Measurements from ENCODE around the gene ACTG1. TPM values are rescaled to one million over a fixed set of nuclear protein-coding genes. Genes with fewer than 3 reads are reported as not detected.
A peak's percentile ranks its signal among the peaks of the same experiment; 100 is the strongest.

ACTG1 gene
- total RNA-seq, 2 donors from 2014 or later = 4,489 to 4,790 TPM

- DNase-seq = peak; percentile 58
- Histone ChIP-seq H3K4me3 (peak overlapping the region; percentile 92), H3K4me1 (peaks cover 15% of the 10 kb centered on the region), H3K36me3 (peaks cover 6% of the 10 kb centered on the region), H3K27me3 (no peaks in the 10 kb centered on the region), H3K9ac (ENCODE audit: low read depth in 2 of 2, low read length in 2 of 2) (peak overlapping the region; percentile 85), H3K27ac (peak overlapping the region; percentile 94), H3K9me3 (no peaks in the 10 kb centered on the region)
- intact Hi-C loops (cut with DNase I) = no loop called here
- no peak for TF ChIP-seq CTCF (IDR thresholded peaks at IDR 0.05)
These were observed 39.1 kb upstream of the ACTG1 start for GRCh38 chr17:81551458-81552243.

GRCh38 chr17:81550830-81551457, 38.3 kb upstream of the ACTG1 start:
- intact Hi-C loops (cut with DNase I) = no loop called here
- H3K4me1 ChIP-seq = peaks cover 15% of the 10 kb centered on the region
- DNase-seq = no peak
- no peaks in the 10 kb centered on the region for H3K27me3 ChIP-seq
- no peak overlapping the region for H3K27ac ChIP-seq
- H3K9ac ChIP-seq (ENCODE audit: low read depth in 2 of 2, low read length in 2 of 2) = peak overlapping the region; percentile 85
- TF ChIP-seq CTCF (IDR thresholded peaks at IDR 0.05) = no peak
- peaks cover 8% of the 10 kb centered on the region for H3K36me3 ChIP-seq
- no peaks in the 10 kb centered on the region for H3K9me3 ChIP-seq
- peak overlapping the region; percentile 92 for H3K4me3 ChIP-seq

- H3K4me1 ChIP-seq = peaks cover 15% of the 10 kb centered on the region
- H3K9ac ChIP-seq (ENCODE audit: low read depth in 2 of 2, low read length in 2 of 2) = no peak overlapping the region
- no peak for DNase-seq
- H3K27ac ChIP-seq = no peak overlapping the region
- no peaks in the 10 kb centered on the region for H3K27me3 ChIP-seq
- H3K36me3 ChIP-seq = peaks cover 8% of the 10 kb centered on the region
- intact Hi-C loops (cut with DNase I) = no loop called here
- no peaks in the 10 kb centered on the region for H3K9me3 ChIP-seq
- no peak for TF ChIP-seq CTCF (IDR thresholded peaks at IDR 0.05)
- no peak overlapping the region for H3K4me3 ChIP-seq
These were observed 37.7 kb upstream of the ACTG1 start for GRCh38 chr17:81550285-81550684.

GRCh38 chr17:81549826-81550225, 37.2 kb upstream of the ACTG1 start:
- Histone ChIP-seq H3K9ac (ENCODE audit: low read depth in 2 of 2, low read length in 2 of 2) (no peak overlapping the region), H3K4me1 (peaks cover 15% of the 10 kb centered on the region), H3K4me3 (no peak overlapping the region), H3K9me3 (no peaks in the 10 kb centered on the region), H3K36me3 (peaks cover 8% of the 10 kb centered on the region), H3K27ac (no peak overlapping the region), H3K27me3 (no peaks in the 10 kb centered on the region)
- no peak for TF ChIP-seq CTCF (IDR thresholded peaks at IDR 0.05)
- DNase-seq = no peak
- intact Hi-C loops (cut with DNase I) = no loop called here

- Histone ChIP-seq H3K9me3 (no peaks in the 10 kb centered on the region), H3K27me3 (no peaks in the 10 kb centered on the region), H3K4me3 (no peak overlapping the region), H3K36me3 (peaks cover 8% of the 10 kb centered on the region), H3K27ac (no peak overlapping the region), H3K4me1 (peaks cover 15% of the 10 kb centered on the region), H3K9ac (ENCODE audit: low read depth in 2 of 2, low read length in 2 of 2) (no peak overlapping the region)
- no peak for TF ChIP-seq CTCF (IDR thresholded peaks at IDR 0.05)
- intact Hi-C loops (cut with DNase I) = no loop called here
- DNase-seq = no peak
These were observed 36.5 kb upstream of the ACTG1 start for GRCh38 chr17:81549031-81549557.

Measured in colonic mucosa (tissue), 4 donors.